HG02970 (cell line): ENCODE results near the gene IRAG1.

Source experiments
- ATAC-seq: cut with Tn5 transposase; IDR thresholded peaks from one replicate; pipeline ENCODE4 v1.9.1; 2021; ENCODE audit warnings: mild to moderate bottlenecking, moderate library complexity, moderate number of reproducible peaks; ENCODE audit not compliant: unreplicated experiment, low FRiP score

The IRAG1 gene, protein sequence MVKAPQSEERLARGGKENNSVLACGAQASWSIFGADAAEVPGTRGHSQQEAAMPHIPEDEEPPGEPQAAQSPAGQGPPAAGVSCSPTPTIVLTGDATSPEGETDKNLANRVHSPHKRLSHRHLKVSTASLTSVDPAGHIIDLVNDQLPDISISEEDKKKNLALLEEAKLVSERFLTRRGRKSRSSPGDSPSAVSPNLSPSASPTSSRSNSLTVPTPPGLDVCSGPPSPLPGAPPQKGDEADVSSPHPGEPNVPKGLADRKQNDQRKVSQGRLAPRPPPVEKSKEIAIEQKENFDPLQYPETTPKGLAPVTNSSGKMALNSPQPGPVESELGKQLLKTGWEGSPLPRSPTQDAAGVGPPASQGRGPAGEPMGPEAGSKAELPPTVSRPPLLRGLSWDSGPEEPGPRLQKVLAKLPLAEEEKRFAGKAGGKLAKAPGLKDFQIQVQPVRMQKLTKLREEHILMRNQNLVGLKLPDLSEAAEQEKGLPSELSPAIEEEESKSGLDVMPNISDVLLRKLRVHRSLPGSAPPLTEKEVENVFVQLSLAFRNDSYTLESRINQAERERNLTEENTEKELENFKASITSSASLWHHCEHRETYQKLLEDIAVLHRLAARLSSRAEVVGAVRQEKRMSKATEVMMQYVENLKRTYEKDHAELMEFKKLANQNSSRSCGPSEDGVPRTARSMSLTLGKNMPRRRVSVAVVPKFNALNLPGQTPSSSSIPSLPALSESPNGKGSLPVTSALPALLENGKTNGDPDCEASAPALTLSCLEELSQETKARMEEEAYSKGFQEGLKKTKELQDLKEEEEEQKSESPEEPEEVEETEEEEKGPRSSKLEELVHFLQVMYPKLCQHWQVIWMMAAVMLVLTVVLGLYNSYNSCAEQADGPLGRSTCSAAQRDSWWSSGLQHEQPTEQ

DNA sequence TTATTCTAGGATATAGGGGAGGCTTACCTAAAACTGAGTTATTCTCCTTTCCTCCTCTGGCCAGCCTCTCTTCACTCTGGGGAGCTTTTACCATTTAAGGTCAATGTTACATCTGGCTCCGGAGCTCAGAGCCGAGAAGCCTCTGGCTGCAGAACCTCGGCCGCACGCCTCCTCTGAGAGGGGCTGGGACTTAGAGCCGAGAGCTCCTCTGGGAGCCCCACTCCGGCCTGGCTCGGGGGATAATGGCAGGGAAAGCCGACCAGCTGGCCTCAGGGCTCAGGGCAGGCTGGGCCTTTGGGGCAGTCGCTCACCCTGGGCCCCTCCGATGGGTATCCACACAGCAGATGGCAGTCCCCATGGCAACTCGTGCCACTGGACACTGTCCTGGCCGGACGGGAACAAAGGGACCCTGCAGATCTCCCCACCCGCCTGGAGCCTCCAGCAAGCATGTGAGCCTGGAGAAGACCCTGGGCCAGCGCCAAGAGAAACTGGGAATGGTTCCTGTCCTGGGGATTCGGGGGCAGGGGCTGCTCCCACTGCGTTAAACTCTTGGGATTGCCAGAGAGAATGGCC, at the start of gene IRAG1:
IRAG1 (minus strand) TSS at position 247 of the 573 bp plus-strand sequence; CDS start at position 94, 153 bp downstream.
- no peak for ATAC-seq

DNA sequence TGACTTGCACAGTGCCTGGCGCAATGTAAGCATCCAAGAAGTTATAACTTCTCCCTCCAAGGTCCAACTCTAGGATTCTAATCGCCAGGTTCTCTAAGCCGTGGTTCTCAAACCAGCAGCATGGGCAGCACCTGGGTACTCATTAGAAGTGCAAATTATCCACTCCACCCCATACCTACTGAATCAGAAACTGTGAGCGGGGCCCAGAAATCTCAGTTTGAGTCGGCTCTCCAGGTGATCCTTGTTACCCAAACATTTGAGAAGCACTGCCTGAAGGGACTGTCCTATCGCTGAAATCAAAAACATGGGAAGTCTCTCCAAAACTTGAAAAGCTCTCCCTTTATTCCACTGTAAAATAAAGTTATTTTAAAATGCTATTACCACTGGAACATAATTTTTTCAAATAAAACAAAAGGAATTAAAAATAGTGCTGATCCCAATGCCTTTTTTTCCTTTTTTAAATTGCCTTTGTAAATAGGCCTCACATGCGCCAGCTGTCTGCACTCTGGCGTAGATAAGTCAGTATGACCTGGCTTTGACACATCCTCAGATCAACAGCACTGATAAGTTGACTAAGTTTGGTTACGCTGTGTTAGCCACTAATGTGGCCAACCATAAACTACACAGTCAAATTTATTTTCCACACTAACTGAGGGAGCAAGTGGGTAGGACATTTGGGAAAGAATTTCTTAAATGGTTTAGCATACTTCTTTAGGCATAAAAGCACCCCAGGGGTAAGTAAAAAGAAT, 49.1 kb upstream of the IRAG1 start:
- no peak for ATAC-seq

DNA sequence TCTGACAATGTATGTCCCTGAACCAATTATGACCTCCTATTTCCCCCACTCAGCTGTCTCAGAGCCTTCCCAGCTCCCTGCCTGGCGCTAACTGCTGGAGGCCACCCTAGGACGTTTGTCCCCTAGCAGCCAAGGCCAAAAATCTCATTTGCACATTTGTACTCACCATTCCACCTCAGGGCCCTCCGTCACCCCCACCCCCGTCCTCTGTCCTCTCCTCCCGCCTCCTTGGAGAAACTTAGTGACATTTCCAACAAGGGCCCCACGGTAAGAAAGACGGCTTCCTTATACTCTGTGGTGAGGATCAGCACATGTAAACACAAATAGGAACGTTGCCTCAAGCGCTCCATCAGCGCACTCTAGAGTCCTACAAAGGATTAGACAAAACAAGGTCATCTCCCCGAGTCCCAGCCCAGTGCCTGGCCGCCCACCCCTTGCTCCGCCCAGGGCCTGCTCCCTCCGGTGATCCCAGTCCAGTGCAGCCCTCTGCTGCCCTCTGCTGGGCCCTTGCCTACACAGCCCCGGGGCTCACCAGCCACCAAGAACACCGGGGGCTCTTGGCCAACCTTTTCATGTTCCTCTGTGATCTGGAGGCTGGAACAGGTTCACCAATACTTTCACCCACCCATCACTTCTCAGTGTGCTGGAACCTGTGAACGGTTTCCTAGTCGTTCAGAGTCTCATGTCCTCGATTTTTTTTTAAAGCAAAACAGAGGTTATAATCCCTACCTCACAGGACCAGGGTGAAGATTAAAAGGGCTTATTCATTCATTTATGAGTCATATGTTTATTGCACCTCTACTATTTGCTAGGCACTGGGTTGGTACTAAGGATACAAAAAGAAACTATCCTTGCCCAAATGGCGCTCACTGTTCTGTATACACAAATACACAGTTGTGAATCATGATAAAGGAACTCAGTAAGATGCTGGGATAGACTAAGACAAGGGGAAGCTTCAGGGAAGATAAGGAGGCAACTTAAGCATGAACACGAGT, 42.2 kb upstream of the IRAG1 start:
- ATAC-seq: peak; percentile 98

DNA sequence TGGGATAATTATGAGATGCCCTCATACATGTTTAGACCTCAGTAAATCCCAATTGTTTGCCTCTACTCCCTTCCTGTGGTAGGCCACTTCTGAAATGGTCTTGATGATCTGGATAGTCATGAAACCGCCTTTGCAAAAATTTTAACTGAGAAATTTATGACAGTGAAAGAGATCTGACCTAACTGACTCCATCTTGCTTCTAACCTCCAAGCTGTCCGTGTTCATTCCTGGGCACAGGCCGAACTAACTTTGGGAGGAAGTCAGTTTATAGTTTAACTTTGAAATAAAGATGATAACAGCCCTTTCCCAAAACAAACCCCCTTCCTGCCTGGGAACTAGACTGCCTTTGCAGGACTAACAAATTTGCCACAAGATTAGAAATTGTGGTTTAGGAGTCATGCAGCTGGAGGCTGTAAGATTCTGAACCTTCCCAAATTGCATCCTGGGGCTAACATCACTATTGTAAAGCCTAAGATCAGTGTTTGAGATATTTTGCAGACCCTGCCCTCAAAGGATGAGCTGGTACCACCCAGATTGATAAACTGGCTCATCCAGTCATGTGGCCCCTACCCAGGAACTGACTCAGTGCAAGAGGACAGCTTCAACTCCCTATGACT, 37.6 kb upstream of the IRAG1 start:
- no peak for ATAC-seq

DNA sequence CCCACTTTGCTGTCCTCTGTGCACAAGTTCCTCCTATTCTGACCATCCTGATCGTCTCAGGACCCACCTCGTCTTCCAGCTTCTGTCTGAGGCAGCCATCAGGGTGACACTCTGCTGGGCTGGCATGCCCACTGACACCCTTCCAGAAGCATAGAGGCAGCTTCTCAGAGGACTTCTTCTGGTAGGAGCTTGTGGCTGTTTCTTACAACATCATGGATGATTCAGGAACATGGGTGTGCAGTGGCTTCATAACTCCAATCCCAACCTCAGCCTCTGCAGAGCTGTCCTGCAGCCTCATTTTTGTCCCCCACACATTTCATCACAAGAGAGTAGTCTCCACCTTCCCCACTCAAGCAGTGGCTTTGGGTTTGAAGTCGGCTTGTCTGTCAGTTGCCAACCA, 36.6 kb upstream of the IRAG1 start:
- no peak for ATAC-seq

DNA sequence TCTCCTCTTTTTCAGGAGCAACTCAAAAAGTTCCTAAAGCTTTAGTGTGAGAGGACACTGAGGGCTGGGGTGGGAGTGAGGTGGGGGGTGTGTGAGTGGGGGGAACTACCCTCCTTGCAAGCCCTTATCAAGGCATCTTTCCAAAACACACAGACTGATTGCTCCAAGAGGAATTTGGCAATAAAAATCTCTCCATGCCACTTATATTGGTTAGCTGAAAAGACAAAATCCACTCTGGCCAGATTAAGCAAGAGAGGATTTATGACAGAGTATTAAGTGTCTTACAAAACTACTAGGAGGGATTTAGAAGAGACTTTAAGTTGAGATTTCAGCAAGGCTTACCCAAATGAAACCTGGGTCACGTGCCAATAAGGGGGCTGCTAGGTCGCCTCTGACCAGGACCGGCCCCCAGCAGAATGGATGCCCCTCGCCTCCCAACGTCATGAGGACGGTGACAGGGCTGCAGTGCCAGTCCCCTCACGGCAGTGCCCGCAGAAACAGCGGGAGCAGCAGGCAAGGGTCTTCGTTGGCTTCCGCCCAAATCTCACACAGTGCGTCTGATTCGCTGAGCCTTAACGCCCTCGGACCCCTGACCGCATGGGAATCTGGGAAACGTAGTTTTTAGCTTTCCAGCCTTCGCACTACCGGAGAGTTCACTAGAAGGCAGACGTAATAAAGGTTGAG, 35.4 kb upstream of the IRAG1 start:
- ATAC-seq: no peak

DNA sequence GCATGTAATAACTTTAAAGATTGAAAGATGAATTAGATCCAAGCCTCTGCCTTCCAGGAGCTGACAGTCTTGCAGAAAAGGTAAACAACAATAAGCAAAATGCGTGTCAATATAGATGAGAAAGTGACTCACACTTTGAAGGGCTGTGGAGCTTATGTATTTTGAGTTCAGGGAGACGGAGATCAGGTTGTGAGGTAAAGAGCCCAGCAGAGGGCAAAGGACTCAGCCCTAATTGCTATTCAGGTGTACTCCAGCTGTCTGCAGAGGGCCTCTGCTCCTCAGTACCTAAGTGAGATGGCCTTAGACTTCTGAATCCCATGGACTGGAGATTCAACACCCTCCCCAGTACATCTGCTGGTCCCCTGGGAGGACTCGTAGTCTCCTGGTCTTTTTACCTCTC, 34.6 kb upstream of the IRAG1 start:
- no peak for ATAC-seq

DNA sequence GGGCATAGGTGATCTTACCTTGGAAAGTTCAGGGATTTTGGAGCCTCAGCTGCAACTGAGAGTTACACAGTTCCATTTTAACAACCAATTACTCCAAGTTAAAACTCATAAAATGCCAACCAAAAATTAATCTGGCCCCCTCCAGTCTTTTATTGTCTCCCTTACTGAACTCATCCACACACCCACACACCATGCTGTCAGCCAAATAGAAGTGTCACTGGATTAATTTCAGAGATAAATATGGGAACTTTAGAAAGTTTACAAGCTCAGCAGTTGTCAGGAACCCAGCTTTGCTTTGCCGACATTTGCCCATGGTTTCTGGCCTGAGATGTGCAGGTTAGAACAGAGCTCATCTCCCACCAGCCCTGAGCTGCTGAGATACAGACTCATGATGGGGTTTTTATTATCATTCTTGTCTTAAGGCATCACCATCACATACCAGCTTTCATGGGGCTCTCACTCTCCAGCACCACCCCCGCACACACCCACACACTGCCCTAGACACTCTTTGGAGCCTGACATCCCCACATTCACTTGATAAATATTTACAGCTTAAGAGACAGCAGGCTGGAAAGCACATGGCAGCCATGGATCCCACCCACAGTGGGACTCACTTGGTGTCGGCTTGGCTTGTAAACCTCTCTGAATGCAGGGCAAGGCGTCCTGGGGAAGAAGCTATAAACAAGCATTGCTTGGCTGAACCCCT, 33.7 kb upstream of the IRAG1 start:
- no peak for ATAC-seq

DNA sequence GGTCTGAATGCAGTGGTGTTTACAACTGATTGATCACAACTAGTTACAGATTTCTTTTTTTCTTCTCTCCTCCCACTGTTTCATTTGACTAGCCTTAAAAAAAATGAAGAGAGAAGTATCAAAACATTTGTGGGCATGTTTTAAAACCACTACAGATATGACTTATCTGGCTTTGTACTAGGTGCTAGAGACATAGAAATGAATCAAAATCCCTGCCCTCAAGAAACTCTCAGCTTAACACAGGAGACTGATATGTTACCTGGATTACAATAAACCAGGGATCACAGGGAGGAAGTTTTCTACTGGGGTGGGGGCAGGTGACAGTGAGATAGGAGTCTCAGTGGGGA, 32.3 kb upstream of the IRAG1 start:
- no peak for ATAC-seq

DNA sequence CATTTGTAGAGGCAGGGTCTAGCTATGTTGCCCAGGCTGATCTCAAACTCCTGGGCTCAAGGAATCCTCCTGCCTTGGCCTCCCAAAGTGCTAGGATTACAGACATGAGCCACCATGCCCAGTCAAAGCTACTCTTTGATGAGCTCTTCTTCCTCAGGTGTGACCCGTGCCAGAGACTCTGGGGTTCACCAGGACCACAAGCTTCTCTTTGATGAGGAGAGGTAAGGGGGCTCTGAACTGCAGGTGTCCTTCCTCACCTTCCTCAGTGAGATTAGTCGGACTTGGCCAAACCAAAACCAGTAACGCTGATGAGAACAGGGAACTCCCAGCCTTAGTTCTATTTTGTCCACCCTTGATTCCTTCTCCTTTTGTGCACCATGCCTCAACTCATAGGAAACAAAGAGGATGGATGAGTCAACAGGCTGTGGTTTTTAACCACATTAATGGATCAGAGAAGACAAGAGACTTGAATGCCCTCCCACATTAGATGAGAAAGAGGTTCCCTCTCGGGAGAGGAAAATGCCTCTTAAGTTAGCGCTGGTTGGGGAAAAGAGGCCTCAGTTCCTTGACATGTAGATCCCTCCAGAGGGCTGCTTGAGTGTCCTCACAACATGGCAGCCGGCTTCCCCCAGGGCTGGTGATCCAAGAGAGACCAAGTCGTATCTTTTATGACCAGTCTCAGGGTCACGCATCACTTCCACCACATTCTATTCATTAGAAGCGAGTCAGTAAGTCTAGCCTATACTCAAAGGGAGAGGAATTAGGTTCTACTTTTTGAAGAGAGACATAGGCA, 31.8 kb upstream of the IRAG1 start:
- ATAC-seq: no peak

DNA sequence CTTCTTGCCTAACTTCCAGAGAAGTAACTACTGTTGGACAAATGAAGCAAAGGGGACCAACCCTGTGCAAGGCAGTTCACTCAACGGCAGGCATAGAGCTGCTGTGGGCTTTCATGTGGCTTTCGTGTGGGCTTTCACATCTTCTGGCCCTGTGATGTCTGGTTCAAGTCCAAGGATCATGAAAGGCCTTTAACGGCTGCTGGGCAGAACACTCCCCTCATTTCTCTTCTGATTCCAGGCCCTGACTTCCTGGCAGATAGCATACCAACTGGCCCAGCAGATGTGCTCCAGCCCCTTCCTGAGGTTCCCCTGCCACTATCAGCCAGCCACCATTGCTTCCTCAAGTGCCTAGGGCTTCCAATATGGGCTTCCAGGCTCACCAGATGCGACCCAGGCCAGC, 28.8 kb upstream of the IRAG1 start:
- no peak for ATAC-seq

DNA sequence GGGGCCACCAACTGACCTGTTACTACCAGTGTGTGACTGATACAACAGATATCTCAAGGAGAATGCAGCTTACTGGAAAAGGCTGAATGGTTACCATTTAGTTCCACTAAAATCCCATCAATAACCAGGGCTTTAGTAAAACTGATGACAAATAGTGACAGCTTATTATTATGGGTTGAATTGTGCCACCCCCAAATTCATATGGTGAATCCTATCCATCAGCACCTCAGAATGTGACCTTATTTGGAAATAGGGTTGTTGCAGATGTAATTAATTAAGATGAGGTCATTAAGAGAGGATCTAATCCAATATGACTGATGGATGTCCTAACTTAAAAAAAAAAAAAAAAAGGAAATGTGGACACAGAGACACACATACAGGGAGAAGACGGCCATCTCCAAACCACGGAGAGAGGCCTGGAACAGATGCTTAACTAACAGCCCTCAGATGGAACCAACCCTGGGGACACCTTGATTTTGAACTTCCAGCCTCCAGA, 27.4 kb upstream of the IRAG1 start:
- ATAC-seq: no peak

DNA sequence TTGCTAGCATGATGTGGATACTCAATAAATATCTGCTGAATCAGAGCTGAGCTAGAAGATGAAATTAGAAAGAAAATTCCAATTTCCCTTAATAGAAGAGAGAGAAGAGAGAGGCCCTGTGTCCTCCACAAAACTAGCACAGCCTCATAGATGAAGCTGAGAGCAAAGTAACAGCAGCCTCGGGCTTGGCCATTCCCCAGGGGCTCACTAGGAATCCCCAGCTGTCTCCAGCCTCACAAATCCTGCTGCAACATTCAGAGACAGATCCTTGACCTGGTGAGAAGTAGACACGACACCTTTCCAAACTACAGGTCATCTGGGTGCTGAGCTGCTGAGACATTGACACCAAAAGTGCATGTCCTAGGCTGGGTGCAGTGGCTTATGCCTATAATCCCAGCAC, 26.1 kb upstream of the IRAG1 start:
- no peak for ATAC-seq

DNA sequence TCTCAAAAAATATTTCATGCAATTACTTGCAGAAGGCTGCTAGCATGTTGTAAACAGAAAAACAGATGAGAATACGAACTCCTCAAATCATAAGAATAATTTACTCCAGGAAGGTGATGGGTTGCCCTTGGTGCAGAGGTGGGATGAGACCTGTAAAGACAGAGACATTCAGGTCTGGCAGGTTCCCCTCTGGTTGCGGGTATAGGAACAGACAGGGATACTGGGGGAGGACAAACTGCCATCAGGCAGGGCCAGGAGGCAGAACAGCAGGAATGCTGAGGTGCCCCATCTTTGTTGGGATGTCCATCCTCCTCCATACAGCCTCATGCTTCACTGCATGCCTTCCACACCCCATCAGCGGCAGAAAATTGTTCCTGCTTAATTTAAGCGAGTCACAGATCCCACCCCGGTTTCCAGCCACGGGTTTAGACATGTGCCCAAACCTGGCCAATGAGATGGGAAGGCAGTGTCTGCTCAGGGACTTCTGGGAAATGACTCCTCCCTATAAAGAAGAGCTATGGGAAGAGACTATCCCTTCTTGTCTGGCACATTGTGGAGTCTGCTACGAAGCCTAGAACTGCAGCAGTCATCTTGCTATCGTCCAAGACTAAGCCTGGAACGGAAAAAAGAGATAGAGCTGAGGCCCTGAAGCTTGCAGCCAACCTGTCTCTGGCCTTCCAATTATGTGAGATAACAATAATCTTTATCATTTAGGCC, 23.1 kb upstream of the IRAG1 start:
- no peak for ATAC-seq

DNA sequence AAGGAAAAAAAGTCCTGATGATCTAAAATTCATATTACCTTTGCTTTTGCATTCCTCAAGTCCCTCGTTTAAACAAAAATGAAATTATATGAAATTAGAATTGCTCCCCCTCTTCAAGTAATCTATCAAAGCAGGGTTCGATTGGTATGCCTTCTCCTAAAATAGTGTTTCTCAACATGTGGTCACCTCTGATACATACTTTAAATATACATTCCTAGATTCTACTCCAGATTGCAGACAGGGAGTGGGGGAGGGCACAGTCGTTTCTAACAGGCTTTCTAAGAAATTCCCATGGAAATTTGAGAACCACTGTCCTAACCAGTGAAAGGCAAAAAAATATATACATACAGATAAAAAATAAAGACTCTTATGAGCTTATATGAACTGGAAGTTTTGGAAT, 22.6 kb upstream of the IRAG1 start:
- ATAC-seq: no peak

DNA sequence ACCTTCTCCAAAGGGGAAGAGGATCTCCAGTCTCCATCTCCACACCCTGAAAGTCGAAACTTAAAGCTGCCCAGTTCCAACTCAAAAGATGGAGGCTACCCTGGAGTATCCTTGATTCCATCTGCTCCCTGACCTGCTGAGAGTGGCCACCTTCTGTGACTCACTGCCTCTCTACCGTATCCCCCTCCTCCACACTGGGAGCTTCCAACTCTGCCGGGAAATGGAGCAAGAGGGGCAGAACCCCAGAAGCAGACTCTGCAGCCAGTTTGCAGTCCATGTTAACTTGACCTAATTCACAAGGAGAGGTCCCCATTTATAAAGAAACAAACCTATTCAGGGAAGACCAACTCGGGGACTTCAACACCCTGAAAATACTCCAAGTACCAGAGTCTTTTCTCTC, 22.0 kb upstream of the IRAG1 start:
- ATAC-seq: no peak
